ENCODE measurements around the gene CLMN.
A peak's percentile ranks its signal among the peaks of the same experiment; 100 is the strongest.

Gene CLMN

DNA sequence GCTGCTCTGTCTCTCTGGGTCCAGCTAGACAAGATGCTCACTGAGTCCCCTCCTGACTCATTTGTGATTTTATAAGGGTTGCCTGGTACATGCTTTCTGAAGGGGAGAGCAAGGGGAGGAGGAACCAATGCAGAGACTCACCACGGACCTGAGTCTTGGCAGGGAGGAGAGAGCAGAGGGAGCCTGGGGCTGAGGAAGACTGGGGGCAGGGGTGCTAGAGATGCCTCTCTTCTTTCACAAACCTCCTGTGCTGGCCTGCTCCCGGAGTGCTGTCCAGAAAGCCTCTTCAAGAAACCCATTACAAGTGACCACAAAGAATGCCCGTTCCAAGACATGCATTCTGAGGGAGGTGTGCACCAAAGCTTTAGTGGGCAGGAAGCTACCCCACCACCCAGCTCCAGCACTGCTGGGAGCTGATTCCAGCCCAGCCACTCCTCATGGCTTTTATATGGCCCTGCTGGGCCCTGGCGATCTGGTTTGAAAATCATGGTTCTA, 129.3 kb downstream of the CLMN start:
- TF ChIP-seq CTCF (conservative IDR thresholded peaks at IDR 0.05): no peak
- no peak overlapping the region for H3K27ac ChIP-seq

DNA sequence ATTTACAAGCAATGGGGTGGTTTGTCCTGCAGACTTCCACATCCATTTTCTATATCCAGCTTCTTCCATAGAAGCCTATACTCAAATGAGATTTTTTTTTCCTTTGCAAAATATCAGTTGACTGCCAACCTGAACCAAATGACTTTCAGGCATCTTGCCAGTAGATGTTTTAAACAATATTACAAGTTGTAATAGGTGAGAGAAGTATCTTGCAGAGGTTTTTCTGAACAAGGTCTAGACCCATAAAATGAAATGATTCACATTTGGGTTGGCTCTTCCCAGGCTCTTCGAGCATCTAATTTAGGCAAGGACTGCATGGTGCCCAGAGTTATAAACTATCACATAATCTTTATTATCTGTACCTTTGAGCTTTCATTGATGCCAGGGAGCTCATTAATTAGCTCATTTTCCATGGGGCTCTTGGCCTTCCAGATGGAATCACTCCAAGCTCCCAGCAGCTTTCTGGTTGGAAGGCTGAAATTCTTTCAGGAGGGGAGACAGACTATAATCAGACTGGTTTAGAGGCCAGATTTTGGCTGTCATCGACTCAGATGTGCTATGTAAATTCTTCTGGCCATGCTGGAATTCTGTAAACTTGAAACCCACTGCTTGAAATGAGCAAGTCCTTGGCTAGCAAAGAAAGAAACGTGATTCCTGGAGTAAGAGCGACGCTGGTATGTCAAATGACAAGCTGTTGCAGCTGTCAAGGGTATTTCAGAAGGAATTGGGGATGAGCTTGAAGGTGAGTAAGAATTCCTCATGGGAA, 130.2 kb downstream of the CLMN start:
- TF ChIP-seq CTCF (conservative IDR thresholded peaks at IDR 0.05): no peak
- H3K27ac ChIP-seq: peak overlapping the region; percentile 25; the same call in 1 of the 2 replicates

DNA sequence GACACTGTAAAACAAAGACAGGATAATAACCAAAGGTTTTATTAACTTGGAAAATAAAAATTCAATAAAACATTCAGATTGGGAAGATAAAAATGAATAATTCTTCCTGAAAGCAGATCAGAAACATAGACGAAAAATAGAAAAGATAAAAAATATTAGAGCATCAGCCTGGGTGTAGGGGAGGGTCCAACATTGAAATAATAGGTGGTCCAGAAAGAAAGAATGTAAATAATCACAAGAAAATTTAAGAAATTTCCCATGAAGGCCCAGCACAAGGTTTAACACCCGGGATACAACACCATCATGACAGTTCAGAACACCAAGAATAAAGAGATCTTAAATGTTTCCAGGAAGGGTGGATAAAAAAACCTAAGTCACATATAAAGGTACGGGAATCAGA, 131.3 kb downstream of the CLMN start:
- peak overlapping the region; percentile 25; the same call in 1 of the 2 replicates for H3K27ac ChIP-seq
- no peak; the same call in 1 of the 2 replicates for TF ChIP-seq CTCF (conservative IDR thresholded peaks at IDR 0.05)

DNA sequence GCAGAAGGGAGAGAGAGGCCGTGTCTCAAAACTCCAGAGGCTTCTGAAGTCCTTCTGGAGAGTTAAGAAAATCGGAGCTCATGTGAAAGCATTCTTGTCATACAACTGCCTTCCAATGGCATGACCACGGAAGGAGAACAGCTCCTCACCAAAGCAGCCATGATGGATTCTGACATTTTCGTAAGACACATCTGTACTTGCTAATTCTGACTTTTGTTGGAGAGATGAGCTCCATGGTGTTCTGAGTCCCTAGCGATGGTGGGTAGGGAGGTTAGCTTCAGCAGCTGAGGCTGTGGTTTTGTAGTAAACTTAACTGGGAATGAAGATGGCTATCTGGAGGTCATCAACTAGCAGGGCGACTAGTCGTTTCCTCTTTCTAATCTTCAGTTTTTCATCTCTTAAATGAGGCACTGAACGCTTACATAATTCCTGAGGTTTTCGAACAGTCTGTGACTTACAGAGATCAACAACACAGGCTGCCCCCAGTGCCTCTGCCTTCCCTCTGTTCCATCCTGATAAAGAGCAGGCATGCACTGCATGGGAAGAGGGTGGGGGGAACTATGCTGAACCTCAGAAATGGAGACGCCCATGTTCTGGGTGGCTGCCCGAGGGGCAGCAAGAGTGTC, 133.8 kb downstream of the CLMN start:
- H3K27ac ChIP-seq: no peak overlapping the region
- TF ChIP-seq CTCF (conservative IDR thresholded peaks at IDR 0.05): no peak

GRCh38 chr14:95185033-95185766, 134.5 kb downstream of the CLMN start:
- no peak overlapping the region for H3K27ac ChIP-seq
- TF ChIP-seq CTCF (conservative IDR thresholded peaks at IDR 0.05): no peak

- no peak overlapping the region for H3K27ac ChIP-seq
- no peak for TF ChIP-seq CTCF (conservative IDR thresholded peaks at IDR 0.05)
Measured at GRCh38 chr14:95184413-95184790, 135.3 kb downstream of the CLMN start.

All from VCaP (cell line).